Psoas muscle (tissue), 8 donors: Measurements from ENCODE around the gene IQSEC1. TPM values are rescaled to one million over a fixed set of nuclear protein-coding genes. Genes with fewer than 3 reads are reported as not detected.

Source experiments
- ATAC-seq, 4 donors: fragments of 200-7000 bp; cut with Tn5 transposase; one replicate each; pipeline ENCODE4 v1.9.1; 2020; ENCODE audit warnings: moderate library complexity in 3 of 4, mild to moderate bottlenecking in 2 of 4
- DNase-seq, 2 donors: peaks; one replicate each; pipeline ENCODE4 v3.0.0-alpha.2; 2020
- H3K27ac ChIP-seq: fragments of 200-600 bp; one replicate; pipeline ENCODE4 v1.8.0; 2022
- H3K27me3 ChIP-seq, 3 donors: fragments of 200-600 bp in 1 of 3; one replicate each; pipeline versions ENCODE4 v1.6.1 to v1.8.0; 2013 to 2022; ENCODE audit warnings: low read length in 2 of 3, mild to moderate bottlenecking in 2 of 3, moderate library complexity in 1 of 3; ENCODE audit not compliant: insufficient read depth in 3 of 3
- H3K36me3 ChIP-seq, 2 donors: fragments of 200-600 bp in 1 of 2; one replicate each; pipeline versions ENCODE4 v1.6.1 to v1.8.0; 2013 to 2022; ENCODE audit warnings: low read depth in 1 of 2, mild to moderate bottlenecking in 1 of 2, moderate library complexity in 1 of 2; ENCODE audit not compliant: insufficient read depth in 1 of 2
- H3K4me1 ChIP-seq: fragments of 200-600 bp; one replicate; pipeline ENCODE4 v1.8.0; 2022
- H3K4me3 ChIP-seq: fragments of 200-600 bp; one replicate; pipeline ENCODE4 v1.8.0; 2022; ENCODE audit warnings: mild to moderate bottlenecking
- H3K9me3 ChIP-seq: fragments of 200-600 bp; one replicate; pipeline ENCODE4 v1.8.0; 2022
- WGBS, 3 donors: extraction: QIAGEN DNeasy Blood & Tissue Kit; methylation state at CpG; one replicate each; pipeline versions ENCODE4 v1.1.6 to v1.1.7; 2013; 5-methylcytosine and 5-hydroxymethylcytosine counted together
- intact Hi-C, 2 donors: fragments of 100-400 bp; cut with DNase I; formaldehyde crosslinking; loops; one replicate each; pipeline versions ENCODE4 v1.11.0 to v1.14.2; 2022
- polyA plus RNA-seq, 3 donors: library from polyadenylated mRNA; stranded (reverse); fragments of 200-250 nt; gene quantifications; one replicate each; pipeline ENCODE4 v1.2.3, GENCODE V29; 2013
- total RNA-seq, 4 donors: library from RNA; stranded (reverse); fragmentation: NEBNext Ultra II Directional in 2 of 4; extraction: Animal tissue kit (Norgen Biotek cat#: 25700) in 2 of 4; gene quantifications; one replicate each; pipeline versions ENCODE4 v1.2.1 to v1.2.4, GENCODE V29; 2021 to 2023
- TF ChIP-seq, protein P1 (sequence below): fragments of 200-600 bp; IDR thresholded peaks from one replicate; pipeline ENCODE4 v1.8.0; 2022; ENCODE audit warnings: antibody characterized with exemption
- donor health status: healthy with polysubstance abuse.
- donor health status: DM: no; HTN: no; CAD: no; lungs with moderate emphysema.
- donor health status: Bipolar disorder and iron deficiency.
- donor health status: healthy.
- donor health status: DM: yes; HTN: yes; CAD: no.
- donor health status: DM: no; HTN: no; CAD: no.
- donor health status: DM: no; HTN: no; CAD: no.
- donor health status: DM: yes; HTN: yes; CAD: no.

Gene IQSEC1
- total and polyA plus RNA-seq, 7 donors = 8.6 to 45.4 (median 28.0) TPM

DNA sequence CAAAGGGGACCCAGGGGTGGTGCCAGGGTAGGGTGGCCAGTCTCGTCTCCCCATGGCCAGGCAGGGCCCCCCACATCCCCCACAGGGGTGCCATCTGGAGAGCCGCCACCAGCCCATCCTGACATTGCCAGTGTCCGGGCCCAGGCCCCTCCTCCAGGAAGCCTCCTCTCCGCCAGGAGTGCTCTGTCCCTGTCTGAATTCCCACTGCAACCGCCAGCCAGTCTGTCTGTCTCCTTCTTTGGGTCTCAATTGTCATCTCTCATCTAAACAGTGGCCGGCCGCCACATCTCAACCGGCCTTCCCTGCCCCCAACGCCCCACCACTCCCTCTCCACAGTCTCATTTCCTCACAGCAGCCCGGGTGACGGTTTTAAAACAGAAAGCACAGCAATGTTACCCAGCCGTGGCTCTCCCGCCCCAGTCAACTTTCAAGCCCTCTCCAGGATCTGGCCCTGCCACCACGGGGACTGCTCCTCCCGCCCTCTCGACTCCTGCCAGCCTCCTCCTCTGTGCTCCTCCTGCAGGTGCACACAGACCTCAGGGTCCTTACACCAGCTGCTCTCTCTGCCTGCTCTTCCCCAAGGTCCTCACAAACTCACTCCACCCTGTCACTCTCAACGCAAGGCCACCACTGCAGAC, 57.0 kb downstream of the IQSEC1 start:
- TF ChIP-seq, protein P1, sequence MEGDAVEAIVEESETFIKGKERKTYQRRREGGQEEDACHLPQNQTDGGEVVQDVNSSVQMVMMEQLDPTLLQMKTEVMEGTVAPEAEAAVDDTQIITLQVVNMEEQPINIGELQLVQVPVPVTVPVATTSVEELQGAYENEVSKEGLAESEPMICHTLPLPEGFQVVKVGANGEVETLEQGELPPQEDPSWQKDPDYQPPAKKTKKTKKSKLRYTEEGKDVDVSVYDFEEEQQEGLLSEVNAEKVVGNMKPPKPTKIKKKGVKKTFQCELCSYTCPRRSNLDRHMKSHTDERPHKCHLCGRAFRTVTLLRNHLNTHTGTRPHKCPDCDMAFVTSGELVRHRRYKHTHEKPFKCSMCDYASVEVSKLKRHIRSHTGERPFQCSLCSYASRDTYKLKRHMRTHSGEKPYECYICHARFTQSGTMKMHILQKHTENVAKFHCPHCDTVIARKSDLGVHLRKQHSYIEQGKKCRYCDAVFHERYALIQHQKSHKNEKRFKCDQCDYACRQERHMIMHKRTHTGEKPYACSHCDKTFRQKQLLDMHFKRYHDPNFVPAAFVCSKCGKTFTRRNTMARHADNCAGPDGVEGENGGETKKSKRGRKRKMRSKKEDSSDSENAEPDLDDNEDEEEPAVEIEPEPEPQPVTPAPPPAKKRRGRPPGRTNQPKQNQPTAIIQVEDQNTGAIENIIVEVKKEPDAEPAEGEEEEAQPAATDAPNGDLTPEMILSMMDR = no peak
- H3K9me3 ChIP-seq = no peaks in the 10 kb centered on the region
- DNase-seq (peak; percentile 63 to 79), ATAC-seq (peak in 1 of 4 donors; percentile 28)
- H3K36me3 ChIP-seq = no peaks in the 10 kb centered on the region
- WGBS, 3 donors = 59 to 76% (median 71%) methylated on average over 15 to 17 of the region's 17 CpGs
- H3K27ac ChIP-seq = peak overlapping the region; percentile 10
- intact Hi-C loops = no loop called here
- peaks cover 21% of the 10 kb centered on the region for H3K4me1 ChIP-seq
- H3K4me3 ChIP-seq = peak overlapping the region; percentile 25
- no peaks in the 10 kb centered on the region for H3K27me3 ChIP-seq

DNA sequence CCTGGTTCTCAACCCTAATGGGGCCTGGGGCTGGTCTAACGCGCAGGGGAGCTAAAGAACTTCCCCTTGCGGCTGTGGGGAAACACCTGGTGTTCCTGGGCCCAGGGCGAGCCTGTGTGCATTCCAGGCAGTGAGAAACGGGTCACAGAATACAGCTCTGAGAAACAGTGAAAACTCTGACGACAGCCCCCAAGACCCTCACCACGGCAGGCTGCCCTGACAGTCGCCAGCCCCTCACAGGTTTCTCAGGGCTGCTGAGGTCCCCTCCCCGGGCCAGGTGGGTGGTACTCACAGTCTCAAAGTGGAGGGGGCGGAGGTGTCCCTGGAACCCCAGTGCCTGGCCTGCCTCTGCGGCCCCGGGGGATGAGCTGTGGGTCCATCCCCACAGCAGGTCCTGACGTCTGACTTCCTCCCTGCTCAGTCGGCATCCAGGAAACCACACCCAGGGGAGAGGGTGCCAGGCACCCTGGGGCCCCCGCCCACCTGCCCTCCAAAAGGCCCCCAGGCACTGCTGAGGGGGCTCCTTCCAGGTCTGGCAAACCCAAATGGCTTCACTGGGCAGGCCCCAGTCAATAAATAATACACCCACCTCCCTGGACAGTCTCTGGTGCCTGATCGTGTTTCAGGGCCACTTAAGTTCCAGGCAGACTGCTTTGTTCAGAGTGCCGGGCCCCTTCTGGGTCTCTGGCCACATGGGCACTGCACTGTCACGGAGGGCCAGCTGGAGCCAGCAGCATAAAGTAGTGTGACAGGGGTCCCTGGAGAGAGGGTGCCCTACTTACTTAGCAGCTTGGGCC, 57.7 kb downstream of the IQSEC1 start:
- no peaks in the 10 kb centered on the region for H3K9me3 ChIP-seq
- H3K4me1 ChIP-seq = peaks cover 20% of the 10 kb centered on the region
- ATAC-seq = peak in 1 of 4 donors; percentile 19
- intact Hi-C loops = no loop called here
- no peaks in the 10 kb centered on the region for H3K27me3 ChIP-seq
- peak; percentile 42 to 72 for DNase-seq
- no peaks in the 10 kb centered on the region for H3K36me3 ChIP-seq
- H3K27ac ChIP-seq = peak overlapping the region; percentile 10
- 73 to 77% (median 77%) methylated on average over 16 to 18 of the region's 18 CpGs for WGBS, 3 donors
- TF ChIP-seq, protein P1 = no peak
- H3K4me3 ChIP-seq = peak overlapping the region; percentile 25

DNA sequence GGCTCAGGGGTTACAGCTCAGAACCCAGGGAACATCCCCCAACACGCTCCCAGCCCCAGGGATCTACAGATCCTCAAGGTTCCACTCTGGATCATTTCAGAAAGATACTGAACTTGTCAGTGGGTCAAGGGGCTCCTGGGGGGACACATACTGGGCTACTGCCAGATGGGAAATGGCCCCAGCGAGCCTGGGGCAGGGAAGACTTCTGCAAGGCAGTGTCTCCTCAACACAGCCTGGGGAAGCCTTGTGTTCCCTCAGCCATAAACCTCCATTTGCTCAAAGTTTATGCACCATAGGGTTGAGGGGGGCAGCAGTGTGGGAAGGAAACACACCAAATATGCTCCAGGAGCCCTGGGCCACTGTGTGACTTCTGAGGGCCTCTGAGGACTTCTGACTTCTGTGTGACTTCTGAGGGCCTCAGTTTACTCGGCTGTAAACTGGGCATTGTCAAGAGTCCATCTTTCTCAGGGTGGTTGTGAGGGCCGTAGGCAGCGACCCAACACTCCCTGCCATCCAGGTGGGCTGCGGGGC, 58.4 kb downstream of the IQSEC1 start:
- TF ChIP-seq, protein P1 = no peak
- Histone ChIP-seq H3K36me3 (no peaks in the 10 kb centered on the region), H3K27ac (peak overlapping the region; percentile 10), H3K9me3 (no peaks in the 10 kb centered on the region), H3K27me3 (no peaks in the 10 kb centered on the region), H3K4me3 (peak overlapping the region; percentile 25), H3K4me1 (peaks cover 17% of the 10 kb centered on the region)
- no peak for ATAC-seq
- DNase-seq = no peak
- 87 to 96% (median 89%) methylated on average over 6 of the region's 6 CpGs for whole genome bisulfite sequencing, 3 donors
- intact Hi-C loops = no loop called here

DNA sequence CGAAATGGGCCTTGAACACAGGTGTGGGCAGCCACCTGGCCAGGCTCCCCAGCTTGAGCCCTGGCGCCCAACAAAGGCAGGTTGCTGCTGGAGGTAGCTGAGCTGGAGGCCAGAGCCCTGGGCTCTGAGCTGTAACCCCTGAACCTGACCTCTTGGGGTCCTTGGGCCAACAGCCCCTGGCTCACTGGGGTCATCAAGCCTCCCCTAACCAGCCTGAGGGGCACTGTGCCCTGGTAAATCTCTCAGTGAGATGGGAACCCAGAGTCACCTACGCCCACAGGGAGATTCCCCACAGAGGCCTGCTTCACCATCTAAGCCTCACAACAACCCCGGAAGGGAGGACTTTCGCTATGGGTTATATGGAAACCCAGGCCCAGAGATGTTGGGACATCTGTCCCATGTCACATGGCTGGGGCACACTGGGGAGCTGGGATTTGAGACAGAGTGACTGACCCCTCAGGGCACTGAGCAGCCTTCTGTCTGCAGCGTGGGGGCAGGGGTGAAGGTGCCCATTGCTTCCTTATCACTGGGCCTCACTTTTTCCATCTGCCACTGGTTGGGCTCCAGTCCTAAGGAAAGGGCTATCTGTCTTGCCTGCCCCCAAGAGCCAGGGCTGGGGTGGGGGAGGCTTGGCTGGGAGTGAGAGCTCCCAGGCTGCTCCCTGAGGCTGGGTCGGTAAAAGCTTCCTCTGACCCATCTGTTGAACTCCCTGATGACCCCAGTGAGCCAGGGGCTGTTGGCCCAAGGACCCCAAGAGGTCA, 59.1 kb downstream of the IQSEC1 start:
- Histone ChIP-seq H3K27me3 (no peaks in the 10 kb centered on the region), H3K4me1 (peaks cover 11% of the 10 kb centered on the region), H3K36me3 (no peaks in the 10 kb centered on the region), H3K4me3 (peak overlapping the region; percentile 25), H3K9me3 (no peaks in the 10 kb centered on the region), H3K27ac (no peak overlapping the region)
- no peak for ATAC-seq
- intact Hi-C loops = no loop called here
- TF ChIP-seq, protein P1 = no peak
- 88 to 97% (median 94%) methylated on average over 7 of the region's 7 CpGs for WGBS, 3 donors
- DNase-seq = no peak
